GM19023 (cell line): ENCODE data around the gene SSB.
"Not testable (repeated sequence)": the region's sequence is repeated elsewhere in the genome, so short reads cannot be mapped to it uniquely, and the experiment has no call there.

Source experiments
- ATAC-seq: cut with Tn5 transposase; IDR thresholded peaks from one replicate; pipeline ENCODE4 v1.9.1; 2021; ENCODE audit warnings: mild to moderate bottlenecking, moderate library complexity; ENCODE audit not compliant: unreplicated experiment

Gene SSB

GRCh38 chr2:169828141-169828811 is 29.6 kb downstream of the SSB start:
- ATAC-seq, result peak; percentile 23

- no peak for ATAC-seq
These were observed 35.7 kb downstream of the SSB start for GRCh38 chr2:169834401-169834800.

GRCh38 chr2:169838743-169839489 is 40.2 kb downstream of the SSB start:
- no peak for ATAC-seq

GRCh38 chr2:169839954-169840746 is 41.5 kb downstream of the SSB start:
- no peak for ATAC-seq

- ATAC-seq, result no peak
These were observed 42.1 kb downstream of the SSB start for GRCh38 chr2:169840747-169841142.

GRCh38 chr2:169841625-169842024 is 43.0 kb downstream of the SSB start:
- not testable (repeated sequence) for ATAC-seq

- ATAC-seq, result no peak
These were observed 46.3 kb downstream of the SSB start for GRCh38 chr2:169845016-169845415.

GRCh38 chr2:169848959-169849693 is 50.5 kb downstream of the SSB start:
- not testable (repeated sequence) for ATAC-seq

GRCh38 chr2:169849710-169850109 is 51.0 kb downstream of the SSB start:
- no peak for ATAC-seq

GRCh38 chr2:169853041-169853668 is 54.5 kb downstream of the SSB start:
- no peak for ATAC-seq

- ATAC-seq, result not testable (repeated sequence)
These were observed 56.9 kb downstream of the SSB start for GRCh38 chr2:169855281-169856258.

- no peak for ATAC-seq
These were observed 60.8 kb downstream of the SSB start for GRCh38 chr2:169859423-169859822.

- no peak for ATAC-seq
These were observed 61.5 kb downstream of the SSB start for GRCh38 chr2:169860149-169860548.
